ENCODE results near the gene RAB3D. TPM values are rescaled to one million over a fixed set of nuclear protein-coding genes. Genes with fewer than 3 reads are reported as not detected.
A peak's percentile ranks its signal among the peaks of the same experiment; 100 is the strongest.

Gene RAB3D
- total and polyA plus RNA-seq, 2 of the 4 experiments (the other 2 are of a cell fraction), result 4.8 to 5.5 TPM

DNA sequence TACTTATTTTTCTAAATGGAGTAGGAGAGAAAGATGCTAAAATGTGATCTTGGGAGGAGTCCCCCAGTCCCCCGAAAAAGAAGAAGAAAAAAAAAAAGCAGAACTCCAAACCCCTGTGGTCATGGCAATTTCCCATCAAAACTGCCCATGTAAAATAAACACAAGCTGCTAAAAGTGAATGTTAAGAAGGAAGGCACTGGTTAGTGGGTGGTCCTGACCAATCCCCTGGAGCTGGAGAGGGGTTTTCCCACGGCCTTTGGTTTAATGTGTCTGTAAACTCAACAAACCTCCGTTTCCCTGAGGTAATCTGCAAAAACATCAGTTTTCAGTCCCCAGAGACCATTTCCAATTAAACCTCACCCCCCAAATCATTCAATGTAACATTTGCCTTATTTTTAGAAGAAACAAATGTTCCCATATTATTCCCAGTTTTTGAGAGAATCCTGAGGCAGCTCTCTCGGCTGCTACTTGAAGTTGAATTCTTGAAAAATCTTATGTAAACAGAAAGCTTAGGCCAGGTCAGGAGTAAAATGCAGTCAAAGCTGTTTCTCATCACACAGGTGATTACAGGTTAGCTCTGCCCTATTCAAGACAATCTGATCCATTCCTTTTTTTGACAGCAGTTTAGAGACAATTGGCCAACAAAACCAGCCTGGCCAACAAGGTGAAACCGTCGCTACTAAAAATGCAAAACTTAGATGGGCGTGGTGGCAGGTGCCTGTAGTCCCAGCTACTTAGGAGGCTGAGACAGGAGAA lies 17.0 kb downstream of the RAB3D start:
- DNase-seq (peak; percentile 37), ATAC-seq (ENCODE audit: low read depth) (no peak)
- H4K91ac ChIP-seq (ENCODE audit: insufficient read depth, low read depth, low read length), result no peak overlapping the region
- dilution Hi-C loops (cut with HindIII; ENCODE audit: low sequenced_read_pairs, unreplicated experiment), result no loop called here
- peaks cover 10% of the 10 kb centered on the region for H3K9me1 ChIP-seq (ENCODE audit: insufficient read depth, low read length)
- H3K27ac ChIP-seq (ENCODE audit: insufficient read depth, low read length), result no peak overlapping the region
- H2AFZ ChIP-seq (replicated peaks; ENCODE audit: low read length, poor library complexity), result no peak overlapping the region
- H2BK20ac ChIP-seq (ENCODE audit: low read depth, low read length), result no peak overlapping the region
- H3K14ac ChIP-seq (replicated peaks; ENCODE audit: low read depth, low read length), result 0 out of 2 replicates have a peak overlapping the region, but pooled peaks have one; percentile 28
- peaks cover 7% of the 10 kb centered on the region; the same call in 1 of the 2 replicates for H3K36me3 ChIP-seq (ENCODE audit: control insufficient read depth, insufficient read depth, low read length)
- no peak overlapping the region for H2BK120ac ChIP-seq (ENCODE audit: low read depth, low read length)
- H3K4me2 ChIP-seq (ENCODE audit: low read depth, low read length), result no peak overlapping the region
- no peak overlapping the region for H3K18ac ChIP-seq (ENCODE audit: low read depth, low read length)
- H3K79me1 ChIP-seq (ENCODE audit: low read depth in 1 of 2, low read length in 2 of 2), result no peaks in the 10 kb centered on the region
- H2AK9ac ChIP-seq (replicated peaks; ENCODE audit: low read depth, low read length, poor library complexity), result no peak overlapping the region
- in situ Hi-C loops (cut with MboI; ENCODE audit: low sequenced_read_pairs), result no loop called here
- ChIA-PET CTCF (no interaction called here), POLR2A (ENCODE audit: unreplicated experiment) (no interaction called here)
- no peak overlapping the region for H3K56ac ChIP-seq (ENCODE audit: extremely low read depth, insufficient read depth, low read length)
- H3K9ac ChIP-seq (ENCODE audit: low read depth, low read length), result no peak overlapping the region
- intact Hi-C loops (cut with micrococcal nuclease), result no loop called here
- H4K8ac ChIP-seq (ENCODE audit: low read depth in 2 of 2, low read length in 2 of 2), result no peak overlapping the region
- no peak overlapping the region for H3K4ac ChIP-seq (ENCODE audit: low read depth, low read length)
- H3K9me3 ChIP-seq (ENCODE audit: control insufficient read depth, insufficient read depth, low read length), result no peaks in the 10 kb centered on the region
- H4K20me1 ChIP-seq (ENCODE audit: insufficient read depth, low read length), result no peaks in the 10 kb centered on the region
- H3K4me3 ChIP-seq (ENCODE audit: insufficient read depth, low read depth, low read length), result no peak overlapping the region
- no peak overlapping the region for H2BK5ac ChIP-seq (ENCODE audit: low read depth, low read length, poor library complexity, severe bottlenecking)
- TF ChIP-seq POLR2A (IDR thresholded peaks at IDR 0.05; ENCODE audit: low read depth, low read length) (no peak), NFE2L2 (IDR thresholded peaks at IDR 0.05; ENCODE audit: low read depth, low read length) (no peak), SMC3 (IDR thresholded peaks at IDR 0.05; ENCODE audit: low read depth, low read length) (no peak), RCOR1 (IDR thresholded peaks at IDR 0.05; ENCODE audit: insufficient replicate concordance, low read length) (no peak), RFX5 (IDR thresholded peaks at IDR 0.05; ENCODE audit: low read depth, low read length) (no peak), CHD1 (IDR thresholded peaks at IDR 0.05; ENCODE audit: low read depth, low read length) (no peak), BHLHE40 (IDR thresholded peaks at IDR 0.05; ENCODE audit: low read depth, low read length) (no peak), RAD21 (IDR thresholded peaks at IDR 0.05; ENCODE audit: low read length) (no peak), MAZ (IDR thresholded peaks at IDR 0.05; ENCODE audit: borderline replicate concordance, low read depth, low read length) (no peak), FOS (IDR thresholded peaks at IDR 0.05; ENCODE audit: low read depth, low read length) (no peak), MAFK (IDR thresholded peaks at IDR 0.05; ENCODE audit: low read depth, low read length) (no peak), CEBPB (IDR thresholded peaks at IDR 0.05; ENCODE audit: low read depth, low read length) (no peak), MXI1 (IDR thresholded peaks at IDR 0.05; ENCODE audit: borderline replicate concordance, low read depth, low read length) (no peak)
- TF ChIP-seq, protein P1, sequence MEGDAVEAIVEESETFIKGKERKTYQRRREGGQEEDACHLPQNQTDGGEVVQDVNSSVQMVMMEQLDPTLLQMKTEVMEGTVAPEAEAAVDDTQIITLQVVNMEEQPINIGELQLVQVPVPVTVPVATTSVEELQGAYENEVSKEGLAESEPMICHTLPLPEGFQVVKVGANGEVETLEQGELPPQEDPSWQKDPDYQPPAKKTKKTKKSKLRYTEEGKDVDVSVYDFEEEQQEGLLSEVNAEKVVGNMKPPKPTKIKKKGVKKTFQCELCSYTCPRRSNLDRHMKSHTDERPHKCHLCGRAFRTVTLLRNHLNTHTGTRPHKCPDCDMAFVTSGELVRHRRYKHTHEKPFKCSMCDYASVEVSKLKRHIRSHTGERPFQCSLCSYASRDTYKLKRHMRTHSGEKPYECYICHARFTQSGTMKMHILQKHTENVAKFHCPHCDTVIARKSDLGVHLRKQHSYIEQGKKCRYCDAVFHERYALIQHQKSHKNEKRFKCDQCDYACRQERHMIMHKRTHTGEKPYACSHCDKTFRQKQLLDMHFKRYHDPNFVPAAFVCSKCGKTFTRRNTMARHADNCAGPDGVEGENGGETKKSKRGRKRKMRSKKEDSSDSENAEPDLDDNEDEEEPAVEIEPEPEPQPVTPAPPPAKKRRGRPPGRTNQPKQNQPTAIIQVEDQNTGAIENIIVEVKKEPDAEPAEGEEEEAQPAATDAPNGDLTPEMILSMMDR (conservative IDR thresholded peaks at IDR 0.05; ENCODE audit: low read depth, low read length), result no peak
- TF ChIP-seq, protein P2, sequence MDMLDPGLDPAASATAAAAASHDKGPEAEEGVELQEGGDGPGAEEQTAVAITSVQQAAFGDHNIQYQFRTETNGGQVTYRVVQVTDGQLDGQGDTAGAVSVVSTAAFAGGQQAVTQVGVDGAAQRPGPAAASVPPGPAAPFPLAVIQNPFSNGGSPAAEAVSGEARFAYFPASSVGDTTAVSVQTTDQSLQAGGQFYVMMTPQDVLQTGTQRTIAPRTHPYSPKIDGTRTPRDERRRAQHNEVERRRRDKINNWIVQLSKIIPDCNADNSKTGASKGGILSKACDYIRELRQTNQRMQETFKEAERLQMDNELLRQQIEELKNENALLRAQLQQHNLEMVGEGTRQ (IDR thresholded peaks at IDR 0.05; ENCODE audit: low read depth, low read length), result no peak
- TF ChIP-seq, protein P3, sequence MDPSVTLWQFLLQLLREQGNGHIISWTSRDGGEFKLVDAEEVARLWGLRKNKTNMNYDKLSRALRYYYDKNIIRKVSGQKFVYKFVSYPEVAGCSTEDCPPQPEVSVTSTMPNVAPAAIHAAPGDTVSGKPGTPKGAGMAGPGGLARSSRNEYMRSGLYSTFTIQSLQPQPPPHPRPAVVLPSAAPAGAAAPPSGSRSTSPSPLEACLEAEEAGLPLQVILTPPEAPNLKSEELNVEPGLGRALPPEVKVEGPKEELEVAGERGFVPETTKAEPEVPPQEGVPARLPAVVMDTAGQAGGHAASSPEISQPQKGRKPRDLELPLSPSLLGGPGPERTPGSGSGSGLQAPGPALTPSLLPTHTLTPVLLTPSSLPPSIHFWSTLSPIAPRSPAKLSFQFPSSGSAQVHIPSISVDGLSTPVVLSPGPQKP (IDR thresholded peaks at IDR 0.05; ENCODE audit: borderline replicate concordance, low read depth, low read length), result no peak
- no peak overlapping the region for H4K5ac ChIP-seq (ENCODE audit: low read depth, low read length)
- H3K4me1 ChIP-seq (ENCODE audit: control insufficient read depth, insufficient read depth, low read length), result peaks cover 12% of the 10 kb centered on the region
- no peaks in the 10 kb centered on the region for H3K27me3 ChIP-seq (ENCODE audit: control insufficient read depth, insufficient read depth, low read length)
- H2AK5ac ChIP-seq (ENCODE audit: low read depth, low read length), result 0 out of 2 replicates have a peak overlapping the region, but pooled peaks have one; percentile 15
- no CpG with 5 or more reads among the region's 7 CpGs for WGBS, 2 experiments (ENCODE audit: extremely low coverage in 2 of 2, insufficient read length in 1 of 2)
- H3K23ac ChIP-seq (ENCODE audit: low read depth, low read length), result no peak overlapping the region
- TSS peak; percentile 46 for BruUV-seq (replicated peaks)
- H2BK15ac ChIP-seq (ENCODE audit: low read depth, low read length), result no peak overlapping the region
